ENCODE results near the gene RETREG2.

RETREG2 gene

DNA sequence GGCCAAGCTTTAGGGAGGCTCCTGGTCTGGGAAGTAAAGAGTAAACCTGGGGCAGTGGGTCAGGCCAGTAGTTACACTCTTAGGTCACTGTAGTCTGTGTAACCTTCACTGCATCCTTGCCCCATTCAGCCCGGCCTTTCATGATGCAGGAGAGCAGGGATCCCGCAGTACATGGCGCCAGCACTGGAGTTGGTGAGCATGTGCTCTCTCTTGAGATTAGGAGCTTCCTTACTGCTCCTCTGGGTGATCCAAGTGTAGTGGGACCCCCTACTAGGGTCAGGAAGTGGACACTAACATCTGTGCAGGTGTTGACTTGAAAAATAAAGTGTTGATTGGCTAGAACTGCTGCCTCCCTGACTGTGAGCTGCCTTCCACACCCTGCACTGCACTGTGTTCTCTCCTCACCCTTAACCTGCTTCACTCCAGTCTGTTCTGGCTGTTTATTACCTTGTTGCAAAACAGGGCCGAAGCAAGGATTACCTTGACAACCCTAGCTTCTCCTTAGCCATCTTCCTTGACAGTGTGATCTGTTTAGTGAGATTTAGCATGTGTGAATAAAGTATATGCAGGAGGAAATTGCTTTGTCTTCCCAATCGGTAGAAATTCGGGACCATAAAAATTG lies 5.2 kb downstream of the RETREG2 start:
- Histone ChIP-seq H3K79me2 (ENCODE audit: insufficient read depth, low read depth) (peaks cover 19% of the 10 kb centered on the region; the same call in 1 of the 2 replicates), H3K27ac (no peak overlapping the region)
- TF ChIP-seq, protein P1, sequence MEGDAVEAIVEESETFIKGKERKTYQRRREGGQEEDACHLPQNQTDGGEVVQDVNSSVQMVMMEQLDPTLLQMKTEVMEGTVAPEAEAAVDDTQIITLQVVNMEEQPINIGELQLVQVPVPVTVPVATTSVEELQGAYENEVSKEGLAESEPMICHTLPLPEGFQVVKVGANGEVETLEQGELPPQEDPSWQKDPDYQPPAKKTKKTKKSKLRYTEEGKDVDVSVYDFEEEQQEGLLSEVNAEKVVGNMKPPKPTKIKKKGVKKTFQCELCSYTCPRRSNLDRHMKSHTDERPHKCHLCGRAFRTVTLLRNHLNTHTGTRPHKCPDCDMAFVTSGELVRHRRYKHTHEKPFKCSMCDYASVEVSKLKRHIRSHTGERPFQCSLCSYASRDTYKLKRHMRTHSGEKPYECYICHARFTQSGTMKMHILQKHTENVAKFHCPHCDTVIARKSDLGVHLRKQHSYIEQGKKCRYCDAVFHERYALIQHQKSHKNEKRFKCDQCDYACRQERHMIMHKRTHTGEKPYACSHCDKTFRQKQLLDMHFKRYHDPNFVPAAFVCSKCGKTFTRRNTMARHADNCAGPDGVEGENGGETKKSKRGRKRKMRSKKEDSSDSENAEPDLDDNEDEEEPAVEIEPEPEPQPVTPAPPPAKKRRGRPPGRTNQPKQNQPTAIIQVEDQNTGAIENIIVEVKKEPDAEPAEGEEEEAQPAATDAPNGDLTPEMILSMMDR (conservative IDR thresholded peaks at IDR 0.05; ENCODE audit: low read depth, low read length), result no peak

DNA sequence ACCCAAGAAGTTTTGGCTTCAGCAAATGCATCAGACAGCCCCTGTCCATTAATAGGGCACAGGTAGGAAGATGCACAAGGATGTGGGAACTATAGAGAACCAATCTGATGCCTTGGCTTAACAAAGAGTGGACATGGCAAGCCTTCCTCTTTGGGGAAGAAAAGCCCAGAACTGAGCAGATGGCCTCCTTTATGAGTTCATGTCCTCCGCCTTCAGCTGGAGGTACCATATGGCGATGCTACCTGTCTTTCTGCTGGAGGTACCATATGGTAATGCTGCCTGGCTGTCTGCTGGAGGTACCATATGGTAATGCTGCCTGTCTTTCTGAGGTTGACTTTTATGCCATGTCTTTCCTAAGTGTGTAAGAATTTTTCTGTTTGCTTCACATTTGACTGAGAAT lies 6.0 kb downstream of the RETREG2 start:
- no peak overlapping the region for H2AFZ ChIP-seq (ENCODE audit: low read depth)
- no peaks in the 10 kb centered on the region for H4K20me1 ChIP-seq (ENCODE audit: insufficient read depth)
- no peaks in the 10 kb centered on the region for H3K36me3 ChIP-seq (ENCODE audit: insufficient read depth)
- TF ChIP-seq, protein P1 (conservative IDR thresholded peaks at IDR 0.05; ENCODE audit: low read depth, low read length), result no peak
- H3K27me3 ChIP-seq (ENCODE audit: insufficient read depth, low read depth), result no peaks in the 10 kb centered on the region
- peaks cover 5% of the 10 kb centered on the region for H3K4me1 ChIP-seq (ENCODE audit: low read depth, poor library complexity, severe bottlenecking)
- H3K9ac ChIP-seq, result no peak overlapping the region
- H3K4me2 ChIP-seq, result no peak overlapping the region
- H3K4me3 ChIP-seq (IDR thresholded peaks at IDR 0.05; ENCODE audit: insufficient read depth, low read depth, low read length), result no peak overlapping the region
- H3K27ac ChIP-seq, result no peak overlapping the region
- peaks cover 13% of the 10 kb centered on the region; the same call in 1 of the 2 replicates for H3K79me2 ChIP-seq (ENCODE audit: insufficient read depth, low read depth)

More for the DNA sequence above, 5.2 kb downstream of the RETREG2 start:
- no peak overlapping the region for H3K4me3 ChIP-seq (IDR thresholded peaks at IDR 0.05; ENCODE audit: insufficient read depth, low read depth, low read length)
- H2AFZ ChIP-seq (ENCODE audit: low read depth), result no peak overlapping the region
- H3K4me2 ChIP-seq, result no peak overlapping the region
- no peaks in the 10 kb centered on the region for H3K27me3 ChIP-seq (ENCODE audit: insufficient read depth, low read depth)
- no peaks in the 10 kb centered on the region for H3K36me3 ChIP-seq (ENCODE audit: insufficient read depth)
- H3K9ac ChIP-seq, result no peak overlapping the region
- peaks cover 9% of the 10 kb centered on the region for H3K4me1 ChIP-seq (ENCODE audit: low read depth, poor library complexity, severe bottlenecking)
- no peaks in the 10 kb centered on the region for H4K20me1 ChIP-seq (ENCODE audit: insufficient read depth)

- H3K4me3 ChIP-seq (IDR thresholded peaks at IDR 0.05; ENCODE audit: insufficient read depth, low read depth, low read length), result no peak overlapping the region
- H3K4me2 ChIP-seq, result no peak overlapping the region
- no peak overlapping the region for H3K9ac ChIP-seq
- no peaks in the 10 kb centered on the region for H4K20me1 ChIP-seq (ENCODE audit: insufficient read depth)
- H3K27ac ChIP-seq, result no peak overlapping the region
- H3K4me1 ChIP-seq (ENCODE audit: low read depth, poor library complexity, severe bottlenecking), result no peaks in the 10 kb centered on the region
- TF ChIP-seq, protein P1 (conservative IDR thresholded peaks at IDR 0.05; ENCODE audit: low read depth, low read length), result no peak
- H2AFZ ChIP-seq (ENCODE audit: low read depth), result no peak overlapping the region
- H3K79me2 ChIP-seq (ENCODE audit: insufficient read depth, low read depth), result no peaks in the 10 kb centered on the region
- H3K27me3 ChIP-seq (ENCODE audit: insufficient read depth, low read depth), result no peaks in the 10 kb centered on the region
- H3K36me3 ChIP-seq (ENCODE audit: insufficient read depth), result no peaks in the 10 kb centered on the region
Measured at GRCh38 chr2:219186754-219187456, 8.8 kb downstream of the RETREG2 start.

DNA sequence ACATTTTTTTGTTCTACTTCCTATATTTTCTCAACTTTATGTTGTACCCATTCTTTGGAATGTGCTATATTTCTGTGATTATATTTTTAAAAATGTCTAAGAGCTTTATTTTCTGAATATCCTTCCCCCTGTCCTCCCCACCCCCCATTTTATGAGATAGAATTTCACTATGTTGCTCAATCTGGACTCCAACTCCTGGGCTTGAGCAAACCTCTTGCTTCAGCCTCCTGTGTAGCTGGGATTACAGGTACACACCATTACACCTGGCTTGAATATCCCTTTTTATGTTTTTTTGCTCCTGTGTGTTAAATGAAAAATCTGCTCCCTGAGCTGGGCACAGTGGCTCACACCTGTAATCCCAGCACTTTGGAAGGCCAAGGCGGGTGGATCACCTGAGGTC lies 19.3 kb downstream of the RETREG2 start:
- H3K9ac ChIP-seq, result no peak overlapping the region
- no peaks in the 10 kb centered on the region for H4K20me1 ChIP-seq (ENCODE audit: insufficient read depth)
- no peak overlapping the region for H3K27ac ChIP-seq
- no peaks in the 10 kb centered on the region for H3K4me1 ChIP-seq (ENCODE audit: low read depth, poor library complexity, severe bottlenecking)
- H3K4me3 ChIP-seq (IDR thresholded peaks at IDR 0.05; ENCODE audit: insufficient read depth, low read depth, low read length), result no peak overlapping the region
- H3K4me2 ChIP-seq, result no peak overlapping the region
- H2AFZ ChIP-seq (ENCODE audit: low read depth), result no peak overlapping the region
- TF ChIP-seq, protein P1 (conservative IDR thresholded peaks at IDR 0.05; ENCODE audit: low read depth, low read length), result no peak
- no peaks in the 10 kb centered on the region for H3K36me3 ChIP-seq (ENCODE audit: insufficient read depth)
- H3K27me3 ChIP-seq (ENCODE audit: insufficient read depth, low read depth), result no peaks in the 10 kb centered on the region; the same call in 1 of the 2 replicates
- no peaks in the 10 kb centered on the region for H3K79me2 ChIP-seq (ENCODE audit: insufficient read depth, low read depth)
